Type B pancreatic cell (in vitro differentiated cells): ENCODE measurements around the gene FOXN3. TPM values are rescaled to one million over a fixed set of nuclear protein-coding genes. Genes with fewer than 3 reads are reported as not detected.

Experiments used
- DNase-seq: peaks from one replicate; pipeline ENCODE4 v3.0.0; 2021; ENCODE audit warnings: mixed read lengths; ENCODE audit not compliant: unreplicated experiment; ENCODE audit errors: extremely low spot score
- H3K27ac Mint-ChIP-seq: 2 replicates; pipeline ENCODE4 v1.8.0; 2021; ENCODE audit warnings: mild to moderate bottlenecking, mixed read lengths
- H3K27me3 Mint-ChIP-seq: 2 replicates; pipeline ENCODE4 v1.8.0; 2021; ENCODE audit warnings: mixed read lengths
- H3K36me3 Mint-ChIP-seq: 2 replicates; pipeline ENCODE4 v1.8.0; 2021; ENCODE audit warnings: mixed read lengths
- H3K4me1 Mint-ChIP-seq: one replicate; pipeline ENCODE4 v1.8.0; 2021; ENCODE audit warnings: mixed read lengths; ENCODE audit not compliant: unreplicated experiment
- H3K4me3 Mint-ChIP-seq: 2 replicates; pipeline ENCODE4 v1.8.0; 2021; ENCODE audit warnings: mild to moderate bottlenecking, mixed read lengths
- H3K9me3 Mint-ChIP-seq: 2 replicates; pipeline ENCODE4 v1.8.0; 2021; ENCODE audit warnings: mixed read lengths
- total RNA-seq: library from RNA; stranded (reverse); gene quantifications from 2 replicates; pipeline ENCODE4 v1.2.1, GENCODE V29; 2021; ENCODE audit warnings: low replicate concordance
- TF ChIP-seq, protein P1 (sequence below): fragments of 200-600 bp; sonication (generic); conservative IDR thresholded peaks from 2 replicates; pipeline ENCODE4 v1.5.0; 2021; ENCODE audit warnings: antibody characterized with exemption, mild to moderate bottlenecking

The FOXN3 gene
- total RNA-seq, 1 donor from 2014 or later: 73.5 TPM

GRCh38 chr14:89244720-89245119, 172.3 kb downstream of the FOXN3 start:
- no peak for DNase-seq
- peaks cover 29% of the 10 kb centered on the region for H3K4me1 Mint-ChIP-seq
- TF ChIP-seq, protein P1, sequence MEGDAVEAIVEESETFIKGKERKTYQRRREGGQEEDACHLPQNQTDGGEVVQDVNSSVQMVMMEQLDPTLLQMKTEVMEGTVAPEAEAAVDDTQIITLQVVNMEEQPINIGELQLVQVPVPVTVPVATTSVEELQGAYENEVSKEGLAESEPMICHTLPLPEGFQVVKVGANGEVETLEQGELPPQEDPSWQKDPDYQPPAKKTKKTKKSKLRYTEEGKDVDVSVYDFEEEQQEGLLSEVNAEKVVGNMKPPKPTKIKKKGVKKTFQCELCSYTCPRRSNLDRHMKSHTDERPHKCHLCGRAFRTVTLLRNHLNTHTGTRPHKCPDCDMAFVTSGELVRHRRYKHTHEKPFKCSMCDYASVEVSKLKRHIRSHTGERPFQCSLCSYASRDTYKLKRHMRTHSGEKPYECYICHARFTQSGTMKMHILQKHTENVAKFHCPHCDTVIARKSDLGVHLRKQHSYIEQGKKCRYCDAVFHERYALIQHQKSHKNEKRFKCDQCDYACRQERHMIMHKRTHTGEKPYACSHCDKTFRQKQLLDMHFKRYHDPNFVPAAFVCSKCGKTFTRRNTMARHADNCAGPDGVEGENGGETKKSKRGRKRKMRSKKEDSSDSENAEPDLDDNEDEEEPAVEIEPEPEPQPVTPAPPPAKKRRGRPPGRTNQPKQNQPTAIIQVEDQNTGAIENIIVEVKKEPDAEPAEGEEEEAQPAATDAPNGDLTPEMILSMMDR: no peak
- no peaks in the 10 kb centered on the region for H3K27me3 Mint-ChIP-seq
- H3K27ac Mint-ChIP-seq: no peak overlapping the region
- H3K4me3 Mint-ChIP-seq: no peak overlapping the region
- peaks cover 18% of the 10 kb centered on the region for H3K36me3 Mint-ChIP-seq
- no peaks in the 10 kb centered on the region for H3K9me3 Mint-ChIP-seq

GRCh38 chr14:89243741-89244140, 173.3 kb downstream of the FOXN3 start:
- H3K4me1 Mint-ChIP-seq: peaks cover 29% of the 10 kb centered on the region
- no peak overlapping the region for H3K4me3 Mint-ChIP-seq
- peaks cover 13% of the 10 kb centered on the region for H3K36me3 Mint-ChIP-seq
- no peak for DNase-seq
- peak overlapping the region; percentile 29 for H3K27ac Mint-ChIP-seq
- TF ChIP-seq, protein P1: no peak
- H3K27me3 Mint-ChIP-seq: no peaks in the 10 kb centered on the region
- H3K9me3 Mint-ChIP-seq: no peaks in the 10 kb centered on the region

DNA sequence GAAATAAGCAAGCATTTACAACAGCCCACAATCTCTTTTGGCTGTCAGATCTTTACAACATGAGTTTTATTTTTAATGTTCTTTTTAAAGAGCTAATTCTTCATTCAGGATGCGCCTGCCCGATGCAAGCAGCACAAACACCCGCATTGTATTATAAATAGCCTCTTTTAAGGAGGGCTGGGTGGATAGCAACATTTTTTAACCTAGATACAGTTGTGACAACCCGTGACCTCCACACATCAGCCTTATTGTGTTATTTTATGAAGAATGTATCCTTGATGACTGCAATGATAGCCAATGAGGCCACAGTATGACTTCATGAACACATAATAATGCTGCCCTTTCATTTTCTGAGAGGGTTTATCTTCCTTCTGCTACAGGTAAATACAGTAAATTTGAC, 173.7 kb downstream of the FOXN3 start:
- DNase-seq: no peak
- TF ChIP-seq, protein P1: no peak
- H3K9me3 Mint-ChIP-seq: no peaks in the 10 kb centered on the region
- no peak overlapping the region for H3K27ac Mint-ChIP-seq
- peaks cover 13% of the 10 kb centered on the region for H3K36me3 Mint-ChIP-seq
- H3K4me3 Mint-ChIP-seq: no peak overlapping the region
- H3K4me1 Mint-ChIP-seq: peaks cover 31% of the 10 kb centered on the region
- H3K27me3 Mint-ChIP-seq: no peaks in the 10 kb centered on the region

DNA sequence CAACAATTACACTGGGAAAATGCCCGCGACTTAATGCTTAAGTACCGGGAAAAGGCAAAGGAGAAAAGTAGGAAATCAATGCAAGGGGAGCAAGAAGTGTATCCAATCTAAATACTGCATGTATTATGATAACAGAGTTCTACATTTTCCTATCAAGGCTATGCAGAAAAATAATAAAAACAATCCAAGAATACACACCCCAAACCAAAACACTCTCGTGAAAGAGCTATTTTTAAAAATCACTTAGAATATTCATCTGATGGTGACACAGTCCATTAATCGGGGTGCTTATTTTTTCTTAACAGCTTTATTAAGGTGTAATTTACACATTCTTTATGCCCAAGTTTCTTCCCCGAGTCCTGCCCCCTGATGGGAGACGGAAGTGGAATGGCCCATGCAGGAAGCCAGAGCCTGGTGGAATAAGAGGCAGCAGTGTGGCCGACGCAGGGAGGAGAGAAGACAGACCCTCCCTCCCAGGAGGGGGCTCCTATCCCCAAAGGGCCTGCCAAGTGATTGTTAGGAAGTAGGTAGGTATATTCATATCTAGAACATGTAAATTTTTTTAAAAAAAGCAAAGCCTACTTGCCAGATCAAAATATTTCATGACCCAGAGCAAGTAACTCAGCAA, 174.3 kb downstream of the FOXN3 start:
- Mint-ChIP-seq H3K27me3 (no peaks in the 10 kb centered on the region), H3K9me3 (no peaks in the 10 kb centered on the region), H3K27ac (no peak overlapping the region), H3K36me3 (peaks cover 14% of the 10 kb centered on the region), H3K4me1 (peaks cover 28% of the 10 kb centered on the region), H3K4me3 (no peak overlapping the region)
- no peak for DNase-seq
- TF ChIP-seq, protein P1: no peak

DNA sequence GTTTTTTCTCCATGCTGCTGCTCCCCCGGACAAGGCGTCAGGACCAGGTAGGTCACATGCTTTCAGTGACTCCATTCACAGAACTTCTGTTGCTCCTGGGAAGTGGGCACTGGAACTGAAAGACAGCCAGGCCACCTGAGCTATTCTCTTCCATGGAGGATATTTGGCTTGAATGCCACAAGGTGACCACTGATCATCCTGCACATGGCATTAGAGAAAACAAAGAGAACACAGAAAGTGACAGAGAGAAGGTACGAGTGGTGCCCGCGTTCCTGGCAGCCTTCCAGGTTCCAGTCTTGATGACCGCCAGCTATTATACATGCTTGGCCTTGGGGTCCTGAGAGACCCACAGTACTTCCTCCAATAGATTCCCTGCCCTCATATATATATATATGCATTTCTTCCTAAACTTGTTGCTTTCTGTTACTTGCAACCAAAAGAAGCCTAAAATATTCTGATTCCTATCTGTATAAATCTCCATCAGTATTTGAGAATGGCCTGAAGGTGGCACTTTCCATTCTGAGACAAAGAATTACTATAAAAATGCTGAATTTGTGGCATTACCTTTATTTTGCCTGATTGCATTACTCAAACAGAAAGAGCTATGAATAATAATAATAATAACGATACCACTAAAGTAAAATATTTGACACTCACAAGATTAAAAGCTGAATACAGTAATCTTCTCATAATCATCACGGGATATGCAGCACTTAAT, 174.9 kb downstream of the FOXN3 start:
- no peaks in the 10 kb centered on the region for H3K27me3 Mint-ChIP-seq
- peaks cover 30% of the 10 kb centered on the region for H3K4me1 Mint-ChIP-seq
- TF ChIP-seq, protein P1: no peak
- no peaks in the 10 kb centered on the region for H3K9me3 Mint-ChIP-seq
- H3K36me3 Mint-ChIP-seq: peaks cover 15% of the 10 kb centered on the region
- DNase-seq: no peak
- H3K4me3 Mint-ChIP-seq: no peak overlapping the region
- no peak overlapping the region for H3K27ac Mint-ChIP-seq
